Heart right ventricle (tissue), 16 donors: Measurements from ENCODE around the gene MYG1. TPM values are rescaled to one million over a fixed set of nuclear protein-coding genes. Genes with fewer than 3 reads are reported as not detected.
"Not testable (repeated sequence)": the region's sequence is repeated elsewhere in the genome, so short reads cannot be mapped to it uniquely, and the experiment has no call there.

Source experiments
- ATAC-seq, 8 donors: fragments of 200-7000 bp; cut with Tn5 transposase; one replicate each; pipeline ENCODE4 v1.9.1; 2020; ENCODE audit warnings: mild to moderate bottlenecking in 8 of 8, moderate library complexity in 8 of 8, moderate number of reproducible peaks in 1 of 8
- DNase-seq, 2 donors: peaks; one replicate each; pipeline ENCODE4 v3.0.0-alpha.2; 2020
- H3K27ac ChIP-seq, 10 donors: fragments of 200-600 bp; sonication (generic) in 2 of 10; one replicate each; pipeline versions ENCODE4 v1.5.0 to v1.8.0; 2020 to 2022; ENCODE audit warnings: mild to moderate bottlenecking in 3 of 10
- H3K27me3 ChIP-seq, 7 donors: fragments of 200-600 bp; one replicate each; pipeline ENCODE4 v1.8.0; 2021 to 2022; ENCODE audit warnings: mild to moderate bottlenecking in 2 of 7
- H3K36me3 ChIP-seq, 9 donors: fragments of 200-600 bp; sonication (generic) in 1 of 9; one replicate each; pipeline versions ENCODE4 v1.5.0 to v1.8.0; 2020 to 2022; ENCODE audit warnings: mild to moderate bottlenecking in 2 of 9
- H3K4me1 ChIP-seq, 9 donors: fragments of 200-600 bp; sonication (generic) in 1 of 9; one replicate each; pipeline versions ENCODE4 v1.5.0 to v1.8.0; 2020 to 2022; ENCODE audit warnings: mild to moderate bottlenecking in 4 of 9
- H3K4me3 ChIP-seq, 10 donors: fragments of 200-600 bp; sonication (generic) in 2 of 10; one replicate each; pipeline versions ENCODE4 v1.5.0 to v1.8.0; 2020 to 2022; ENCODE audit warnings: mild to moderate bottlenecking in 7 of 10, moderate library complexity in 2 of 10
- H3K9me3 ChIP-seq, 11 donors: fragments of 200-600 bp in 10 of 11; sonication (generic) in 2 of 11; one replicate each; pipeline versions ENCODE4 v1.5.0 to v1.8.0; 2013 to 2022; ENCODE audit warnings: mild to moderate bottlenecking in 2 of 11, control low read depth in 1 of 11, moderate library complexity in 1 of 11
- WGBS, 2 donors: extraction: QIAGEN DNeasy Blood & Tissue Kit; methylation state at CpG; one replicate each; pipeline ENCODE4 v1.1.7; 2013; ENCODE audit warnings: inconsistent platforms in 1 of 2; 5-methylcytosine and 5-hydroxymethylcytosine counted together
- intact Hi-C, 10 donors: fragments of 100-400 bp; cut with DNase I; formaldehyde crosslinking; loops; one replicate each; pipeline versions ENCODE4 v1.11.1 to v1.14.2; 2022
- polyA plus RNA-seq, 2 donors: library from polyadenylated mRNA; stranded (reverse); fragments of 200-250 nt; gene quantifications; one replicate each; pipeline ENCODE4 v1.2.3, GENCODE V29; 2013
- total RNA-seq, 10 donors: library from RNA; stranded (reverse); fragmentation: NEBNext Ultra II Directional in 3 of 10; extraction: Animal tissue kit (Norgen Biotek cat#: 25700) in 3 of 10; gene quantifications; one replicate each; pipeline versions ENCODE4 v1.2.1 to v1.2.4, GENCODE V29; 2021 to 2023
- TF ChIP-seq, protein P1 (sequence below), 9 donors: fragments of 200-600 bp; sonication (generic) in 2 of 9; IDR thresholded peaks; one replicate each; pipeline versions ENCODE4 v1.5.0 to v1.8.0; 2021 to 2022; ENCODE audit warnings: antibody characterized with exemption in 9 of 9, mild to moderate bottlenecking in 5 of 9, moderate library complexity in 1 of 9
- donor health status: Arrhythmogenic right ventricular cardiomyopathy.
- donor health status: ischemic (EF 13 %, LVEDD 7.1; RV severe dilation, severe dysfunction).
- donor health status: healthy with polysubstance abuse.
- donor health status: DM: no; HTN: yes; CAD: no.
- donor health status: DM: no; HTN: no; CAD: no.
- donor health status: ischemic (EF 25% LVEDD 6.9; RV normal size, moderate dysfunction).
- donor health status: ischemic (EF 25% LVEDD 5.7; RV mildly dilated, moderate dysfunction).
- donor health status: healthy.
- donor health status: DM: yes; HTN: yes; CAD: no.
- donor health status: Ischemic cardiomyopathy.
- donor health status: ischemic (EF 35%, LVEDD 5.7; RV mildly dilated, moderate dysfunction).
- donor health status: nonischemic (EF 11% LVEDD 7.7; RV severe dilation, severe dysfunction).
- donor health status: DM: yes; HTN: yes; CAD: no.
- donor health status: PGD.
- donor health status: ischemic (EF 29% LVEDD 5.4; RV normal size, mild dysfunction).
- donor health status: nonischemic (EF 23%, LVEDD 6.1; RV moderate dilation, normal function).

MYG1 gene
- total and polyA plus RNA-seq, 12 donors, result 26.8 to 115 (median 36.6) TPM

DNA sequence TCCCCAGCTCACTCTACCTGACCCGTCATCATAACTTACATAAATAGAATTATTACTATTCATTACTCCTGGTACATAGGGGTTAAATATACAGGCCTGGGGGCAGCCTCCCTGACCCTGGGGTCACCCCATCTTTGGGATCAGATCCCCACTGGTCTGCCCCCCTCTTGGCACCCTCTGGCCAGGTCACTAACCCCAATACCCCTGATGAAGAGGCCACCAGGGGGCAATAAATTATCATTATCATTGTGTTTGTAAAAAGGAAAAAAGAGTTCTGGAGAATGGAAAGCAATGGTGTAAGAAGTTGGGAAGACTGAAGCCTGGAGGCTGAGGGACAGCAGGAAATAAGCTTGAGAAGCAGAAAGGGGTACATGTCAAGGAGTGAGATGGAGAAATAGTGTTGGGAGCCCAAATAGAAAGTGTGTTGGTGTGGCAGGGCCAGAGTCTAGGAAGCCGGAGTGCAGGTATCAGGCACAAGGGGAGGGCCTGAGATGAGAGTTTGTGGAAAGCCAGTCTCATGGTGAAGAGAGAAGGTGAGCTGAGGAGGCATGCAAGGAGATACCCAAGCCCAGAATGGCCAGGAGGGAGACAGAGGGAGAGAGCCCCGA, 28.0 kb downstream of the MYG1 start:
- intact Hi-C loops, result loop anchor here in 3 of 10 donors (2.0 to 10.0 kb wide), 4 partner anchors 17 to 177 kb away; partner anchors contain the start of genes TARBP2 (in 2 of the 3), AMHR2 (in 1 of the 3) and NPFF (in 1 of the 3)
- no peak for ATAC-seq
- Histone ChIP-seq H3K4me3 (no peak overlapping the region), H3K27ac (no peak overlapping the region), H3K36me3 (no peaks in the 10 kb centered on the region), H3K27me3 (peaks cover 0 to 53% (median under 1%) of the 10 kb centered on the region in 7 donors), H3K9me3 (no peaks in the 10 kb centered on the region), H3K4me1 (peaks cover 2 to 26% (median 18%) of the 10 kb centered on the region in 9 donors)
- TF ChIP-seq, protein P1, sequence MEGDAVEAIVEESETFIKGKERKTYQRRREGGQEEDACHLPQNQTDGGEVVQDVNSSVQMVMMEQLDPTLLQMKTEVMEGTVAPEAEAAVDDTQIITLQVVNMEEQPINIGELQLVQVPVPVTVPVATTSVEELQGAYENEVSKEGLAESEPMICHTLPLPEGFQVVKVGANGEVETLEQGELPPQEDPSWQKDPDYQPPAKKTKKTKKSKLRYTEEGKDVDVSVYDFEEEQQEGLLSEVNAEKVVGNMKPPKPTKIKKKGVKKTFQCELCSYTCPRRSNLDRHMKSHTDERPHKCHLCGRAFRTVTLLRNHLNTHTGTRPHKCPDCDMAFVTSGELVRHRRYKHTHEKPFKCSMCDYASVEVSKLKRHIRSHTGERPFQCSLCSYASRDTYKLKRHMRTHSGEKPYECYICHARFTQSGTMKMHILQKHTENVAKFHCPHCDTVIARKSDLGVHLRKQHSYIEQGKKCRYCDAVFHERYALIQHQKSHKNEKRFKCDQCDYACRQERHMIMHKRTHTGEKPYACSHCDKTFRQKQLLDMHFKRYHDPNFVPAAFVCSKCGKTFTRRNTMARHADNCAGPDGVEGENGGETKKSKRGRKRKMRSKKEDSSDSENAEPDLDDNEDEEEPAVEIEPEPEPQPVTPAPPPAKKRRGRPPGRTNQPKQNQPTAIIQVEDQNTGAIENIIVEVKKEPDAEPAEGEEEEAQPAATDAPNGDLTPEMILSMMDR (IDR thresholded peaks at IDR 0.05), result peak in 7 of 9 donors; percentile 25 to 50 (median 40)
- DNase-seq, result no peak
- WGBS, 2 donors, result 81 to 91% methylated on average over 3 of the region's 3 CpGs

DNA sequence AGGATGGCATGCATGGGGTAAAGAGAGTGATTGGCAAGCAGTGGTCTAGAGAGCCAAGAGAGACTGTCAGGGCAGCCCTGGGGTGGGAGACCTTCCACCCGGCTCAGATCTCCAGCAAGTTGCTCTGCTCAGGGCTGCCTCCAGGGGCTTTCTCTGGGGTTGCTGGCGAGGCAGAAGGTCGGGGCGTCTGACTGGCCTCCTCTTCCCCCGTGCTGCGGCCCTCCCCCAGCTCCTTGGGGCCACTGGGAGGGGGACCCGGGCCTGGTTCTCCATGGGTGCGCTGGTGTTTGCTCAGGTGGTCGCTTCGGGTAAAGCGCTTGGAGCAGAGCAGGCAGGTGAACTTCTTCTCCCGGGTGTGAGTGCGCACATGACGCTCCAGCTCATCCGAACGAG, 28.5 kb downstream of the MYG1 start:
- WGBS, 2 donors, result 47 to 50% methylated on average over 16 of the region's 16 CpGs
- no peaks in the 10 kb centered on the region for H3K9me3 ChIP-seq
- no peak overlapping the region for H3K27ac ChIP-seq
- H3K4me3 ChIP-seq, result no peak overlapping the region
- H3K4me1 ChIP-seq, result peaks cover 2 to 26% (median 18%) of the 10 kb centered on the region in 9 donors
- H3K27me3 ChIP-seq, result peaks cover 0 to 57% (median 5%) of the 10 kb centered on the region in 7 donors
- no peaks in the 10 kb centered on the region for H3K36me3 ChIP-seq
- intact Hi-C loops, result loop anchor here in 2 of 10 donors (5.0 to 10.0 kb wide), 3 partner anchors 94 to 177 kb away; partner anchors contain the start of genes TARBP2 (in 2 of the 2), AMHR2 (in 1 of the 2) and NPFF (in 1 of the 2)
- no peak for ATAC-seq
- DNase-seq, result no peak
- TF ChIP-seq, protein P1 (IDR thresholded peaks at IDR 0.05), result no peak

DNA sequence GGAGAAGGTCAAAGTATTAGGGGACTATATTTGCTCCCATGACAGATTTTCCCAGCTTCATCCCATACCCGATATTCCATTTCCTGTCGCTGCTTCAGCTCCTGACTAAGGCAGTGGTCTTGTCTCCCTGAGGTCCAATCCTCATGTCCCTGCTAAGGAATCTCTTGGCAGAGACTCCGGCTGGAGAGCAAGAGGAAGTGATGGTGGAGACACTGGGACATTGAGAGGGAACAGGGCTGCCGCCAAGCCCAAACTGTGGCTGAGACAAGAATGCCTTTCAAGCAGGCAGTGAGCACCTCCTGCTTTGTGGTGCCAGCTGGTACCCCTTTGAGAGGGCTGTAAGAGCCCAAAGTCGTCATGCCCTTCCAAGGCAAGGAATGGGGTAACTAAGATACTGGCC, 31.2 kb downstream of the MYG1 start:
- Histone ChIP-seq H3K27me3 (peaks cover 0 to 69% (median 19%) of the 10 kb centered on the region in 7 donors), H3K4me3 (no peak overlapping the region), H3K36me3 (no peaks in the 10 kb centered on the region), H3K27ac (peak overlapping the region in 1 of 10 donors; percentile 15), H3K4me1 (peaks cover 0 to 7% (median 5%) of the 10 kb centered on the region in 9 donors), H3K9me3 (no peaks in the 10 kb centered on the region)
- DNase-seq, result no peak
- intact Hi-C loops, result no loop called here
- no peak for ATAC-seq
- WGBS, 2 donors, result 50 to 52% methylated on average over 5 of the region's 5 CpGs
- TF ChIP-seq, protein P1 (IDR thresholded peaks at IDR 0.05), result no peak

DNA sequence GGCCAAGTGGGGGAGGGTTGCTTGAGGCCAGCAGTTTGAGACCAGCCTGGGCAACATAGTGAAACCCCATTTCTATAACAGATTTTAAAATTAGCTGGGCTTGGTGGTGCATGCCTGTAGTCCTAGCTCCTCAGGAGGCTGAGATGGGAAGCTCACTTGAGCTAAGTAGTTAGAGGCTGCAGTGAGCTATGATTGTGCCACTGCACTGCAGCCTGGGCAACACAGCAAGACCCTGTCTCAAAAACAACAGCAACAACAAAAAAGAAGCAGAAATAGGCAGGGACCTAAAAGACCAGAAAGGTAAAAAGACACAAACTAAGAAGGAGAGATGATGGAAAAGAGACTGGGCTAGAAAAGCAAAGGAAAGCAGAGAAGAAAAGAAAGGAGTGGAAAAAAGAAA, 32.8 kb downstream of the MYG1 start:
- intact Hi-C loops, ATAC-seq, H3K4me1 ChIP-seq, H3K36me3 ChIP-seq, H3K27ac ChIP-seq, H3K4me3 ChIP-seq, DNase-seq, H3K9me3 ChIP-seq: not testable (repeated sequence)
- H3K27me3 ChIP-seq, result peaks cover 0 to 70% (median 27%) of the 10 kb centered on the region in 7 donors

DNA sequence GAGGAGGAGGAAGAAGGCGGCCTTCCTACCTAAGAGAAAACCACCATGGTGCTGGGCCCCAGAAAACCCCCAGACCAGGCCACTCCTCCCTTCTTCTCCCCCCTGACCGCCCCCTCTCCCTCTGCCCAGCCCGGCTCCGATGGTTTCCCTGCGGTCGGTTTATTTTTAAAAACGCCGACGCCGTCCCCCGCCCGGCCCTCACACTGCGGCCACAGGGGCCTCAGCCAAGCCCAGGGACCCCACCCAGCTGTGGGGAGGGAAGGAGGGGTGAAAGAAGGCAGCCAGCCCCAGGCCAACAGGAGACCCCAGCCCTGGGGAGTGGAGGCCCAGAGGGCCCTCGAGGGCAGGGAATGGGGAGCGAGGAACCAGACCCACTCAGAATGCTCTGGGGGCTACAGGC, 33.2 kb downstream of the MYG1 start:
- Histone ChIP-seq H3K4me1 (peaks cover 0 to 5% (median 0%) of the 10 kb centered on the region in 9 donors), H3K9me3 (no peaks in the 10 kb centered on the region), H3K27me3 (peaks cover 0 to 71% (median 27%) of the 10 kb centered on the region in 7 donors), H3K4me3 (no peak overlapping the region), H3K36me3 (no peaks in the 10 kb centered on the region), H3K27ac (no peak overlapping the region)
- TF ChIP-seq, protein P1 (IDR thresholded peaks at IDR 0.05), result no peak
- ATAC-seq, result no peak
- DNase-seq, result no peak
- 44 to 52% methylated on average over 15 of the region's 15 CpGs for WGBS, 2 donors
- intact Hi-C loops, result no loop called here
